NCI-H2227 (cell line): Measurements from ENCODE around the gene VIM.

Source experiments
- DNase-seq: peaks from one replicate; lab custom pipeline; 2025; ENCODE audit not compliant: unreplicated experiment; lab: John Stamatoyannopoulos, UW

Gene VIM

GRCh38 chr10:17209302-17209701, 18.7 kb upstream of the VIM start:
- no peak for DNase-seq

GRCh38 chr10:17209881-17210280, 18.2 kb upstream of the VIM start:
- DNase-seq = no peak

- no peak for DNase-seq
Observed at GRCh38 chr10:17210361-17210760, 17.7 kb upstream of the VIM start.

GRCh38 chr10:17212802-17213221, 15.2 kb upstream of the VIM start:
- no peak for DNase-seq

- DNase-seq = no peak
Observed at GRCh38 chr10:17213646-17214349, 14.2 kb upstream of the VIM start.

- no peak for DNase-seq
Observed at GRCh38 chr10:17214526-17214925, 13.5 kb upstream of the VIM start.

GRCh38 chr10:17214971-17215781, 12.9 kb upstream of the VIM start:
- DNase-seq = no peak

GRCh38 chr10:17215782-17216122, 12.3 kb upstream of the VIM start:
- no peak for DNase-seq

GRCh38 chr10:17216217-17216900, 11.7 kb upstream of the VIM start:
- DNase-seq = no peak

GRCh38 chr10:17216901-17217395, 11.1 kb upstream of the VIM start:
- no peak for DNase-seq

GRCh38 chr10:17217631-17218232, 10.3 kb upstream of the VIM start:
- no peak for DNase-seq

- no peak for DNase-seq
Observed at GRCh38 chr10:17219024-17219423, 9.0 kb upstream of the VIM start.

GRCh38 chr10:17220652-17221100, 7.4 kb upstream of the VIM start:
- no peak for DNase-seq

GRCh38 chr10:17222329-17222728, 5.7 kb upstream of the VIM start:
- no peak for DNase-seq

- DNase-seq = no peak
Observed at GRCh38 chr10:17225808-17226207, 2.2 kb upstream of the VIM start.

- DNase-seq = no peak
Observed at GRCh38 chr10:17226891-17227303, 1.1 kb upstream of the VIM start.

- no peak for DNase-seq
Observed at GRCh38 chr10:17227367-17228090, 512 bp upstream of the VIM start.

GRCh38 chr10:17229016-17229716, 1.1 kb downstream of the VIM start:
- DNase-seq = no peak

GRCh38 chr10:17229717-17229966, 1.6 kb downstream of the VIM start:
- no peak for DNase-seq

- DNase-seq = peak; percentile 17
Observed at GRCh38 chr10:17229967-17230682, 2.1 kb downstream of the VIM start.
